Stimulated activated naive CD8-positive, alpha-beta T cell treated with anti-CD3 and anti-CD28 coated beads, Interleukin-15, Interleukin-2, amounts not matched to agents 100 U/mL and 50 U/mL, for 24 hours (primary cell): Measurements from ENCODE around the gene CYP27C1.

ENCODE experiments used
- ATAC-seq: fragments of 150-1000 bp; cut with Tn5 transposase; one replicate; pipeline ENCODE4 v1.10.0; 2021
- DNase-seq: peaks from one replicate; pipeline ENCODE4 v3.0.0; 2021

CYP27C1 gene

GRCh38 chr2:127193164-127193966 lies 26.7 kb downstream of the CYP27C1 start:
- ATAC-seq, result no peak
- no peak for DNase-seq

GRCh38 chr2:127191331-127192219 lies 28.5 kb downstream of the CYP27C1 start:
- ATAC-seq, result no peak
- DNase-seq, result no peak

GRCh38 chr2:127188797-127189196 lies 31.3 kb downstream of the CYP27C1 start:
- ATAC-seq (no peak), DNase-seq (no peak)

- no peak for DNase-seq
- no peak for ATAC-seq
These were observed 32.3 kb downstream of the CYP27C1 start for GRCh38 chr2:127187831-127188230.

- ATAC-seq, result no peak
- DNase-seq, result no peak
These were observed 32.9 kb downstream of the CYP27C1 start for GRCh38 chr2:127187081-127187775.

- ATAC-seq (no peak), DNase-seq (no peak)
These were observed 34.4 kb downstream of the CYP27C1 start for GRCh38 chr2:127185705-127186104.

- peak; percentile 65 for ATAC-seq
- peak; percentile 16 for DNase-seq
These were observed 35.0 kb downstream of the CYP27C1 start for GRCh38 chr2:127185093-127185492.

- ATAC-seq, result no peak
- no peak for DNase-seq
These were observed 36.3 kb downstream of the CYP27C1 start for GRCh38 chr2:127183771-127184170.

- DNase-seq, result no peak
- no peak for ATAC-seq
These were observed 37.3 kb downstream of the CYP27C1 start for GRCh38 chr2:127182626-127183458.

- ATAC-seq, result no peak
- DNase-seq, result no peak
These were observed 38.2 kb downstream of the CYP27C1 start for GRCh38 chr2:127181851-127182250.

- no peak for ATAC-seq
- no peak for DNase-seq
These were observed 40.3 kb downstream of the CYP27C1 start for GRCh38 chr2:127179766-127180165.

- DNase-seq, result no peak
- ATAC-seq, result no peak
These were observed 42.4 kb downstream of the CYP27C1 start for GRCh38 chr2:127177617-127178263.

- DNase-seq, result no peak
These were observed 43.5 kb downstream of the CYP27C1 start for GRCh38 chr2:127176371-127177311.

GRCh38 chr2:127175751-127176354 lies 44.2 kb downstream of the CYP27C1 start:
- no peak for DNase-seq
- ATAC-seq, result no peak

More at GRCh38 chr2:127176371-127177311, 43.5 kb downstream of the CYP27C1 start:
- ATAC-seq, result no peak

GRCh38 chr2:127175041-127175721 lies 44.9 kb downstream of the CYP27C1 start:
- DNase-seq (no peak), ATAC-seq (no peak)

GRCh38 chr2:127174640-127175039 lies 45.5 kb downstream of the CYP27C1 start:
- DNase-seq, result no peak

GRCh38 chr2:127174136-127174535 lies 46.0 kb downstream of the CYP27C1 start:
- no peak for ATAC-seq

More at GRCh38 chr2:127174640-127175039, 45.5 kb downstream of the CYP27C1 start:
- ATAC-seq, result no peak

GRCh38 chr2:127173057-127173456 lies 47.0 kb downstream of the CYP27C1 start:
- DNase-seq, result no peak
- ATAC-seq, result no peak

More at GRCh38 chr2:127174136-127174535, 46.0 kb downstream of the CYP27C1 start:
- peak; percentile 24 for DNase-seq

- ATAC-seq, result no peak
These were observed 47.8 kb downstream of the CYP27C1 start for GRCh38 chr2:127172306-127172705.

More at GRCh38 chr2:127172306-127172705, 47.8 kb downstream of the CYP27C1 start:
- DNase-seq, result no peak
